GM12801 (cell line): ENCODE data around the gene GRK5.

Source experiments
- CTCF ChIP-seq: IDR thresholded peaks from one replicate; pipeline ENCODE4 v1.5.1; 2011; ENCODE audit warnings: control low read depth; ENCODE audit not compliant: insufficient read length; ENCODE audit errors: extremely low read depth

GRK5 gene

GRCh38 chr10:119394657-119395279, 187.4 kb downstream of the GRK5 start:
- TF ChIP-seq CTCF, result no peak

GRCh38 chr10:119395280-119396007, 188.1 kb downstream of the GRK5 start:
- no peak for TF ChIP-seq CTCF

- no peak for TF ChIP-seq CTCF
Observed at GRCh38 chr10:119396008-119396708, 188.8 kb downstream of the GRK5 start.

- no peak for TF ChIP-seq CTCF
Observed at GRCh38 chr10:119396709-119397071, 189.3 kb downstream of the GRK5 start.

GRCh38 chr10:119397416-119397815, 190.0 kb downstream of the GRK5 start:
- no peak for TF ChIP-seq CTCF

- no peak for TF ChIP-seq CTCF
Observed at GRCh38 chr10:119398996-119399395, 191.6 kb downstream of the GRK5 start.

GRCh38 chr10:119399466-119399865, 192.1 kb downstream of the GRK5 start:
- no peak for TF ChIP-seq CTCF
